Kidney epithelial cell (primary cell): ENCODE data around the gene SPN. TPM values are rescaled to one million over a fixed set of nuclear protein-coding genes. Genes with fewer than 3 reads are reported as not detected.
"Not testable (repeated sequence)": the region's sequence is repeated elsewhere in the genome, so short reads cannot be mapped to it uniquely, and the experiment has no call there.

Experiments used
- DNase-seq: peaks from one replicate; pipeline ENCODE4 v3.0.0-alpha.2; 2010; ENCODE audit warnings: low read depth
- H3K27me3 ChIP-seq: 2 replicates; pipeline ENCODE4 v1.6.0; 2011; ENCODE audit warnings: low read length; ENCODE audit not compliant: control insufficient read depth, insufficient read depth
- H3K36me3 ChIP-seq: 2 replicates; pipeline ENCODE4 v1.5.1; 2011; ENCODE audit warnings: low read length; ENCODE audit not compliant: control insufficient read depth, insufficient read depth
- H3K4me3 ChIP-seq: 2 replicates; pipeline ENCODE4 v1.5.1; 2011; ENCODE audit warnings: low read depth, mild to moderate bottlenecking, control low read depth, low read length
- CTCF ChIP-seq: IDR thresholded peaks from 2 replicates; pipeline ENCODE4 v1.5.1; 2011; ENCODE audit warnings: mild to moderate bottlenecking, moderate library complexity, low read length, control low read depth, inconsistent platforms; ENCODE audit not compliant: insufficient read depth, poor library complexity, severe bottlenecking
- total RNA-seq: library from RNA; depleted of rRNA; stranded (reverse); fragments of >200 nt; gene quantifications from 2 replicates; pipeline ENCODE4 v1.2.3, GENCODE V29; 2015

SPN gene
- total RNA-seq, 1 donor from 2014 or later: 1.0 TPM

DNA sequence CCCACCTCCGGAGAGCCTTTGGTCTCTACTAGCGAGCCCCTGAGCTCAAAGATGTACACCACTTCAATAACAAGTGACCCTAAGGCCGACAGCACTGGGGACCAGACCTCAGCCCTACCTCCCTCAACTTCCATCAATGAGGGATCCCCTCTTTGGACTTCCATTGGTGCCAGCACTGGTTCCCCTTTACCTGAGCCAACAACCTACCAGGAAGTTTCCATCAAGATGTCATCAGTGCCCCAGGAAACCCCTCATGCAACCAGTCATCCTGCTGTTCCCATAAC is 702 bp downstream of the SPN start:
- no peaks in the 10 kb centered on the region for H3K27me3 ChIP-seq
- no peak overlapping the region for H3K4me3 ChIP-seq
- no peak for DNase-seq
- no peak for TF ChIP-seq CTCF
- H3K36me3 ChIP-seq: no peaks in the 10 kb centered on the region

GRCh38 chr16:29664091-29664921 is 1.3 kb downstream of the SPN start:
- TF ChIP-seq CTCF: no peak
- Histone ChIP-seq H3K36me3 (no peaks in the 10 kb centered on the region), H3K4me3 (no peak overlapping the region), H3K27me3 (no peaks in the 10 kb centered on the region)
- no peak for DNase-seq

- Histone ChIP-seq H3K27me3 (no peaks in the 10 kb centered on the region), H3K4me3 (no peak overlapping the region), H3K36me3 (no peaks in the 10 kb centered on the region)
- DNase-seq: no peak
- no peak for TF ChIP-seq CTCF
These were observed 2.4 kb downstream of the SPN start for GRCh38 chr16:29665294-29666077.

DNA sequence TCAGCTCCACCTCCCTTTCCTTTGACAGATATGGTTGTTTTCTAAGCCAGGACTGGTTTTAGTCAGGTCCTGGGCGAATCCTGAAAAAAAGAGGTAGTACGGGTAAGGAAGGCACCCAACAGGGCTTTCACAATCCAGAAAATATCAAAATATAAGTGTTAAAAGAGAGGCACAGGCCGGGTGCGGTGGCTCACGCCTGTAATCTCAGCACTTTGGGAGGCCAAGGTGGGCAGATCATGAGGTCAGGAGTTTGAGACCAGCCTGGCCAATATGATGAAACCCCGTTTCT is 4.2 kb downstream of the SPN start:
- not testable (repeated sequence) for DNase-seq

DNA sequence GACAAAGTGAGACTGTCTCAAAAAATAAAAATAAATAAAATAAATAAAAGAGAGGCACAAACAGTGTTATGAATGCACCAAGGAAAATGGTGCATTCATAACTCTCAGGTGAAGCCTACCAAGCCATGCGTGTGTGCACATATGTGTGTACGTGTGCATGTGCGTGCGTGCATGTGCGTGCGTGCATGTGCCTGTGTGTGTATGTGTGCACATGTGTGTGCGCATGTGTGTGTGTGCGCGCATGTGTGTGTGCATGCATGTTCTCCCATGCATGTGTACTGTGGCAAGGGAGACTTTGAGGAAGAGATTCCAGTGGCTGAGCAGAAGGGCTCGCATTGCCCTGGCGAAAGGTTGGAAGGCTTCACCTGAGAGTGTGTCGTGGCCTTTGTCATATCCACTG is 4.7 kb downstream of the SPN start:
- DNase-seq: no peak
- TF ChIP-seq CTCF: no peak
- no peaks in the 10 kb centered on the region for H3K36me3 ChIP-seq
- H3K4me3 ChIP-seq: no peak overlapping the region
- H3K27me3 ChIP-seq: no peaks in the 10 kb centered on the region

More for the DNA sequence above, 4.2 kb downstream of the SPN start:
- H3K27me3 ChIP-seq, H3K4me3 ChIP-seq, H3K36me3 ChIP-seq: not testable (repeated sequence)

GRCh38 chr16:29668267-29668666 is 5.2 kb downstream of the SPN start:
- H3K36me3 ChIP-seq: no peaks in the 10 kb centered on the region
- no peak for TF ChIP-seq CTCF
- no peaks in the 10 kb centered on the region for H3K27me3 ChIP-seq
- no peak for DNase-seq
- no peak overlapping the region for H3K4me3 ChIP-seq
